IMR-90 (cell line): Measurements from ENCODE around the gene PPM1L. TPM values are rescaled to one million over a fixed set of nuclear protein-coding genes. Genes with fewer than 3 reads are reported as not detected.

Experiments used
- ATAC-seq: fragments of 200-7000 bp; cut with Tn5 transposase; 2 replicates; pipeline ENCODE4 v1.9.1; 2020; ENCODE audit warnings: low read depth, mild to moderate bottlenecking, moderate library complexity
- BruUV-seq: library from RNA; stranded (reverse); fragments of 400-500 nt; replicated peaks from 2 replicates; lab custom pipeline; 2021; lab: Mats Ljungman, UMichigan
- CTCF ChIA-PET: fragments of 300-600 bp; formaldehyde crosslinking; extraction: SDS; loops from one replicate; lab custom pipeline; 2021; ENCODE audit warnings: antibody characterized with exemption; lab: Yijun Ruan, JAX
- POLR2A ChIA-PET: fragments of 300-600 bp; sonication (Branson Sonifier 250); formaldehyde crosslinking; loops from one replicate; lab custom pipeline; 2022; ENCODE audit warnings: antibody characterized with exemption; ENCODE audit not compliant: unreplicated experiment; lab: Charles Lee
- DNase-seq: peaks from one replicate; pipeline ENCODE4 v3.0.0; 2013
- H2AFZ ChIP-seq: replicated peaks from 2 replicates; pipeline ENCODE3; 2013; ENCODE audit warnings: low read length, mild to moderate bottlenecking; ENCODE audit not compliant: poor library complexity
- H2AK5ac ChIP-seq: 2 replicates; pipeline ENCODE4 v1.6.1; 2013; ENCODE audit warnings: low read depth, low read length, inconsistent platforms
- H2AK9ac ChIP-seq: replicated peaks from 2 replicates; pipeline ENCODE3; 2013; ENCODE audit warnings: mild to moderate bottlenecking, low read depth, low read length, moderate library complexity; ENCODE audit not compliant: poor library complexity
- H2BK120ac ChIP-seq: 2 replicates; pipeline ENCODE4 v1.6.1; 2013; ENCODE audit warnings: low read depth, low read length, inconsistent platforms
- H2BK15ac ChIP-seq: 3 replicates; pipeline ENCODE4 v1.6.1; 2013; ENCODE audit warnings: low read depth, low read length, inconsistent platforms
- H2BK20ac ChIP-seq: 2 replicates; pipeline ENCODE4 v1.6.1; 2013; ENCODE audit warnings: low read depth, mild to moderate bottlenecking, inconsistent platforms, low read length, moderate library complexity
- H2BK5ac ChIP-seq: 2 replicates; pipeline ENCODE4 v1.6.1; 2013; ENCODE audit warnings: mild to moderate bottlenecking, low read depth, low read length, inconsistent platforms; ENCODE audit not compliant: poor library complexity, severe bottlenecking
- H3K14ac ChIP-seq: replicated peaks from 2 replicates; pipeline ENCODE4 v1.6.1; 2013; ENCODE audit warnings: low read depth, low read length, inconsistent platforms
- H3K18ac ChIP-seq: 2 replicates; pipeline ENCODE4 v1.6.1; 2013; ENCODE audit warnings: low read depth, low read length, control low read depth
- H3K23ac ChIP-seq: 2 replicates; pipeline ENCODE4 v1.6.1; 2013; ENCODE audit warnings: low read depth, low read length, inconsistent platforms
- H3K27ac ChIP-seq: 2 replicates; pipeline ENCODE4 v1.5.1; 2013; ENCODE audit warnings: mild to moderate bottlenecking, control low read depth, low read length; ENCODE audit not compliant: insufficient read depth
- H3K27me3 ChIP-seq: 2 replicates; pipeline ENCODE4 v1.6.1; 2013; ENCODE audit warnings: low read length; ENCODE audit not compliant: control insufficient read depth, insufficient read depth
- H3K36me3 ChIP-seq: 2 replicates; pipeline ENCODE4 v1.6.1; 2013; ENCODE audit warnings: low read length, mixed read lengths; ENCODE audit not compliant: control insufficient read depth, insufficient read depth
- H3K4ac ChIP-seq: 2 replicates; pipeline ENCODE4 v1.6.1; 2013; ENCODE audit warnings: low read depth, low read length, inconsistent platforms
- H3K4me1 ChIP-seq: 2 replicates; pipeline ENCODE4 v1.6.1; 2013; ENCODE audit warnings: low read length, mixed read lengths; ENCODE audit not compliant: control insufficient read depth, insufficient read depth
- H3K4me2 ChIP-seq: 2 replicates; pipeline ENCODE4 v1.6.1; 2013; ENCODE audit warnings: low read depth, mild to moderate bottlenecking, control low read depth, low read length, moderate library complexity
- H3K4me3 ChIP-seq: 2 replicates; pipeline ENCODE4 v1.5.1; 2013; ENCODE audit warnings: low read depth, mild to moderate bottlenecking, control low read depth, low read length, moderate library complexity; ENCODE audit not compliant: insufficient read depth
- H3K56ac ChIP-seq: 2 replicates; pipeline ENCODE4 v1.6.1; 2013; ENCODE audit warnings: low read length, inconsistent platforms; ENCODE audit not compliant: insufficient read depth; ENCODE audit errors: extremely low read depth
- H3K79me1 ChIP-seq, 2 experiments: 2 replicates each; pipeline ENCODE4 v1.6.1; 2013; ENCODE audit warnings: low read length in 2 of 2, inconsistent platforms in 1 of 2, low read depth in 1 of 2
- H3K9ac ChIP-seq: 2 replicates; pipeline ENCODE4 v1.6.1; 2013; ENCODE audit warnings: low read depth, low read length, control low read depth
- H3K9me1 ChIP-seq: 2 replicates; pipeline ENCODE4 v1.6.1; 2013; ENCODE audit warnings: low read length, inconsistent platforms; ENCODE audit not compliant: insufficient read depth
- H3K9me3 ChIP-seq: 2 replicates; pipeline ENCODE4 v1.6.1; 2013; ENCODE audit warnings: low read length; ENCODE audit not compliant: control insufficient read depth, insufficient read depth
- H4K20me1 ChIP-seq: 2 replicates; pipeline ENCODE4 v1.6.1; 2013; ENCODE audit warnings: low read length, inconsistent platforms; ENCODE audit not compliant: insufficient read depth
- H4K5ac ChIP-seq: 2 replicates; pipeline ENCODE4 v1.6.1; 2013; ENCODE audit warnings: mild to moderate bottlenecking, low read depth, low read length, control low read depth
- H4K8ac ChIP-seq, 2 experiments: 2 replicates each; pipeline ENCODE4 v1.6.1; 2013; ENCODE audit warnings: low read depth in 2 of 2, low read length in 2 of 2, control low read depth in 1 of 2, inconsistent platforms in 1 of 2
- H4K91ac ChIP-seq: 2 replicates; pipeline ENCODE4 v1.6.1; 2013; ENCODE audit warnings: low read depth, low read length, inconsistent platforms; ENCODE audit not compliant: insufficient read depth
- POLR2A ChIP-seq: IDR thresholded peaks from 2 replicates; pipeline ENCODE4 v1.6.1; 2012; ENCODE audit warnings: mild to moderate bottlenecking, low read depth, low read length
- WGBS, 2 experiments: methylation state at CpG; one replicate each; pipeline versions ENCODE4 v1.1.5 to v1.1.7; 2013; ENCODE audit warnings: missing lambda C conversion rate in 2 of 2; ENCODE audit not compliant: insufficient read length in 1 of 2; ENCODE audit errors: extremely low coverage in 2 of 2; 5-methylcytosine and 5-hydroxymethylcytosine counted together
- dilution Hi-C: fragments of 300-500 bp; cut with HindIII; formaldehyde crosslinking; loops from one replicate; pipeline ENCODE4 v1.14.3; 2018; ENCODE audit warnings: low sequenced_read_pairs; ENCODE audit not compliant: unreplicated experiment
- in situ Hi-C: fragments of 300-500 bp; cut with MboI; formaldehyde crosslinking; loops from 3 replicates; pipeline ENCODE4 v1.14.3; 2019; ENCODE audit warnings: low sequenced_read_pairs, inconsistent platforms, mixed read lengths
- intact Hi-C: fragments of 100-400 bp; cut with micrococcal nuclease; formaldehyde crosslinking; loops from 2 replicates; pipeline ENCODE4 v1.10.0; 2022
- polyA plus RNA-seq, 3 experiments: library from polyadenylated mRNA; depleted of rRNA; stranded (reverse); fragments of >200 nt; gene quantifications; 2 replicates each; pipeline ENCODE4 v1.2.3, GENCODE V29; 2012; ENCODE audit warnings: low replicate concordance in 1 of 3
- total RNA-seq: library from RNA; depleted of rRNA; stranded (reverse); fragments of >200 nt; gene quantifications from 2 replicates; pipeline ENCODE4 v1.2.3, GENCODE V29; 2012
- TF ChIP-seq, protein P1 (sequence below): fragments of 150-350 bp; IDR thresholded peaks from 2 replicates; pipeline ENCODE4 v1.6.1; 2017; ENCODE audit warnings: mild to moderate bottlenecking, antibody characterized with exemption, low read length, low read depth

PPM1L gene
- total and polyA plus RNA-seq, 2 of the 4 experiments (the other 2 are of a cell fraction) = 0.14 to 0.18 TPM

DNA sequence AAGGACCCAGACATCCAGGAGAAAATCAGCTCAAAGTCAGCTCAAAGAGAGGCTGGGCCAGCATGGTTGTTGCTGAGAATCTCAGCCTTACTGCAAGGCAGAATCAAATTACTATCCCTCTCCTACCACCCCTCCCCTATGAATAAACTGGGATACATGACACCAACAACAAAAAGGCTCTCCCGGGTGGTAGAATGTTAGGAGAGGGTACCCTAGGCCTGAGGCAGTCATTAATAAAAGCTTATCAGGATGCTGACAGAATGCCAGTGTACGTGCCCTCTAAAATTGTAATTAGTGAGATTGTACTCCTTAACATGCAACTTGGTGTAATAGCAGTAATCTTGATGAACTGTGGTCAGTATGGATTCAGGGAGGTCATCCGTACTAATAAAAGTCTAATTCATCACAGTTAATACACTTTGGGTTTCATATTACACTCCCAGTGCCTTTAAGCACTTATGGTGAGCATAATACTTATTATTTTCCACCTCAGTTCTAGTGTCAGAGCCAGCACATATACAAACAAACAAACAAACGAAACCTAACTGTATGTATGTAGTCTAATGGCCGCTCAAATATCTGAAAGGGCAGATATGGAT lies 272.6 kb downstream of the PPM1L start:
- no peaks in the 10 kb centered on the region for H3K9me3 ChIP-seq
- H4K8ac ChIP-seq = no peak overlapping the region
- H3K27me3 ChIP-seq = no peaks in the 10 kb centered on the region
- H2AFZ ChIP-seq = no peak overlapping the region
- no peak overlapping the region for H3K23ac ChIP-seq
- no peak overlapping the region for H3K56ac ChIP-seq
- H3K4me3 ChIP-seq = no peak overlapping the region
- no peaks in the 10 kb centered on the region for H4K20me1 ChIP-seq
- H3K9me1 ChIP-seq = no peaks in the 10 kb centered on the region
- H4K5ac ChIP-seq = no peak overlapping the region
- TF ChIP-seq, protein P1, sequence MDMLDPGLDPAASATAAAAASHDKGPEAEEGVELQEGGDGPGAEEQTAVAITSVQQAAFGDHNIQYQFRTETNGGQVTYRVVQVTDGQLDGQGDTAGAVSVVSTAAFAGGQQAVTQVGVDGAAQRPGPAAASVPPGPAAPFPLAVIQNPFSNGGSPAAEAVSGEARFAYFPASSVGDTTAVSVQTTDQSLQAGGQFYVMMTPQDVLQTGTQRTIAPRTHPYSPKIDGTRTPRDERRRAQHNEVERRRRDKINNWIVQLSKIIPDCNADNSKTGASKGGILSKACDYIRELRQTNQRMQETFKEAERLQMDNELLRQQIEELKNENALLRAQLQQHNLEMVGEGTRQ = no peak
- no peak for TF ChIP-seq POLR2A
- no peak overlapping the region for H3K27ac ChIP-seq
- H2BK15ac ChIP-seq = no peak overlapping the region
- no peaks in the 10 kb centered on the region for H3K79me1 ChIP-seq
- no CpG with 5 or more reads among the region's 5 CpGs for WGBS, 2 experiments
- no peak overlapping the region for H2AK9ac ChIP-seq
- BruUV-seq = no TSS peak
- no peak overlapping the region for H3K18ac ChIP-seq
- ATAC-seq = no peak
- no peak overlapping the region for H4K91ac ChIP-seq
- intact Hi-C loops = no loop called here
- dilution Hi-C loops = no loop called here
- POLR2A ChIA-PET = no interaction called here
- H2BK5ac ChIP-seq = no peak overlapping the region
- no peaks in the 10 kb centered on the region for H3K36me3 ChIP-seq
- no peak overlapping the region for H2AK5ac ChIP-seq
- H3K14ac ChIP-seq = no peak overlapping the region
- in situ Hi-C loops = no loop called here
- no peaks in the 10 kb centered on the region for H3K4me1 ChIP-seq
- no peak overlapping the region for H2BK120ac ChIP-seq
- DNase-seq = no peak
- no peak overlapping the region for H3K4me2 ChIP-seq
- CTCF ChIA-PET = no interaction called here
- no peak overlapping the region for H2BK20ac ChIP-seq
- no peak overlapping the region for H3K9ac ChIP-seq
- H3K4ac ChIP-seq = no peak overlapping the region
